ENCODE results near the gene RELA.
A peak's percentile ranks its signal among the peaks of the same experiment; 100 is the strongest.

RELA gene

GRCh38 chr11:65611758-65612603, 50.7 kb downstream of the RELA start:
- no peak for DNase-seq

- DNase-seq = no peak
Observed at GRCh38 chr11:65611028-65611757, 51.5 kb downstream of the RELA start.

DNA sequence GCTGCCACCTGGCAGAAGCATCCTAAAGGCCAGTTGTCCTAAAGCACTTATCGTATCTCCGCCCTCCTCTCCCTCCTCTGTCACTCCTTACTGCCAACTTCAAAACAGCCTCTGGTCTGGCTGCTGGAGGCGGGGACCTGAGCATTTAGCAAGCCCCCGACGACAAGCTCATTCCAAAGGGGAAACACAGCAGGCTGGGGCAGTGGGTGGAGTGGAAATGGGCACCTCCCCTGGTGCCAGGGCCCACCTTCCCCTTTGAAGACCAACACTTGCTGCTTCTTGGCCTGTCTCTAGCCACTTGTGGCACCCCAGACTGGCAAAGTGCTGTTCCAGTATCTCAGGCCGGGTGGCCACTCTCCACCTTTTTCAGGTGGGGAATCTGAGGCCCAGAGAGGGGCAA, 52.3 kb downstream of the RELA start:
- no peak for DNase-seq

- DNase-seq = no peak
Observed at GRCh38 chr11:65609665-65610064, 53.1 kb downstream of the RELA start.

- DNase-seq = no peak
Observed at GRCh38 chr11:65609229-65609628, 53.5 kb downstream of the RELA start.

- DNase-seq = no peak
Observed at GRCh38 chr11:65607614-65608426, 54.9 kb downstream of the RELA start.

DNA sequence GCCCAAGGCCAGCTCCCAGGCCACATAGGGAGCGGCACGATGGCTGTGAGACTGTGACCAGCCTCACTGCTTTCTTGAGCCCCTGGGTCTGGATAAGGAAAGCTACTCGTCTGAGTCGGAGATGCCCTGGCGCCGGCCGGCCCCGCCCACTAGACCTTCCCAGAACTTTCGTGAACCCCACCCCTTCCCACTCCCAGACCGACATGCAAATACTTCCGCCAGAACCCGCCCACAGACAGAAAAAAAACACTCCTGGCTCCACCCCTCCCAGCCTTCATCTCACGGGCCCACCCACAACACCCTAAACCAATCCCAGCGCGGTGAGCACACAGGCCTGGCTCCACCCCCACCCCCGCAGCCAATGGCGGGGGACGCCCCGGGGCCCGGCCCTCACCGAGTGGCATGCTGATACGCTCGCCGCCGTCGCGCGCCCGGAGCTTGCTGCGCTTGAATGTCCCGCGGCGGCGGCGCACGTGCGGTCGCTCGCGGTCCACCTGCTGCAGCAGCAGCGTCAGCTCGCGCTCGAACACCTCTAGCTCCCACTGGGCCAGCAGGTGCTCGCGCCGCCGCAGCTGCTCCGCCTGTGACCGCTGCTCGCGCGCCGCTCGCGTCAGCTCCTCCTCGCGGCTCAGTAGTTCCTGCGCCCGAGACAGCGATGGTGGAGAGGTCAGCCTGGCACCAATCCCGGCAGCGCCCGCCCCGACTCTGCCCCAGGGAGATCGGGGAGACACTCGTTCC, 55.7 kb downstream of the RELA start:
- DNase-seq = peak; percentile 96

GRCh38 chr11:65604258-65604657, 58.5 kb downstream of the RELA start:
- DNase-seq = no peak
